ENCODE data around the gene PNMA5. TPM values are rescaled to one million over a fixed set of nuclear protein-coding genes. Genes with fewer than 3 reads are reported as not detected.
"Not testable (repeated sequence)": the region's sequence is repeated elsewhere in the genome, so short reads cannot be mapped to it uniquely, and the experiment has no call there.

The PNMA5 gene
- total and polyA plus RNA-seq, 2 of the 8 experiments (the other 6 are each of a cell fraction or from before 2014, with no cell fraction given) = 0.11 TPM

- H3K27me3 ChIP-seq (replicated peaks in 1 of 4; ENCODE audit: control insufficient read depth in 3 of 4, extremely low read depth in 1 of 4, insufficient read depth in 3 of 4, low read length in 3 of 4); H3K4me2 ChIP-seq (ENCODE audit: insufficient read depth in 1 of 2, low read depth in 2 of 2, low read length in 2 of 2); H2BK20ac ChIP-seq (ENCODE audit: low read length); H2AFZ ChIP-seq (ENCODE audit: low read length); H2BK120ac ChIP-seq (replicated peaks; ENCODE audit: low read depth, low read length); H4K91ac ChIP-seq (replicated peaks; ENCODE audit: insufficient read length, low read length); H3K4me3 ChIP-seq (ENCODE audit: extremely low read depth in 1 of 4, insufficient read depth in 2 of 4, low read depth in 3 of 4, low read length in 4 of 4); H3K23ac ChIP-seq (ENCODE audit: insufficient read length); H4K8ac ChIP-seq (ENCODE audit: extremely low read depth, insufficient read depth, low read length); H2AK5ac ChIP-seq (ENCODE audit: low read depth, low read length); H3K14ac ChIP-seq (ENCODE audit: insufficient read length); H3K79me1 ChIP-seq (ENCODE audit: low read depth, low read length); H3K23me2 ChIP-seq (ENCODE audit: low read depth, low read length); H2BK12ac ChIP-seq (ENCODE audit: low read depth, low read length); H3K18ac ChIP-seq (ENCODE audit: extremely low read depth, low read length); H3K9ac ChIP-seq (replicated peaks in 1 of 4; ENCODE audit: extremely low read depth in 1 of 4, low read depth in 3 of 4, low read length in 3 of 4); H2BK15ac ChIP-seq (ENCODE audit: low read length); H3K4me1 ChIP-seq (replicated peaks in 1 of 4; ENCODE audit: control insufficient read depth in 3 of 4, insufficient read depth in 4 of 4, low read length in 3 of 4); H3K4ac ChIP-seq (replicated peaks; ENCODE audit: insufficient read length, low read depth, low read length); DNase-seq (ENCODE audit: low read depth in 1 of 2, low spot score in 2 of 2); H3K56ac ChIP-seq (replicated peaks; ENCODE audit: insufficient read length, low read depth, low read length); H3K36me3 ChIP-seq (ENCODE audit: control insufficient read depth in 2 of 4, insufficient read depth in 4 of 4, low read length in 3 of 4); FAIRE-seq; H3K9me3 ChIP-seq (ENCODE audit: insufficient read depth in 2 of 2, low read depth in 1 of 2, low read length in 1 of 2); H4K20me1 ChIP-seq (replicated peaks in 1 of 2; ENCODE audit: control insufficient read depth in 1 of 2, insufficient read depth in 2 of 2, low read length in 2 of 2); POLR2A ChIA-PET (ENCODE audit: partially characterized antibody); H4K5ac ChIP-seq (ENCODE audit: insufficient read length, low read depth, low read length); H2BK5ac ChIP-seq (ENCODE audit: low read depth, low read length); H3K27ac ChIP-seq (ENCODE audit: low read depth, low read length); H3K79me2 ChIP-seq (ENCODE audit: control insufficient read depth in 1 of 2, insufficient read depth in 2 of 2, low read length in 2 of 2); CTCF ChIA-PET (ENCODE audit: partially characterized antibody): not testable (repeated sequence)
- WGBS, 2 experiments (ENCODE audit: extremely low coverage in 1 of 2, insufficient coverage in 1 of 2, insufficient read length in 1 of 2, insufficient replicate concordance in 2 of 2, low coverage in 1 of 2, low lambda C conversion rate in 2 of 2, missing lambda C conversion rate in 1 of 2) = 75% methylated on average over 2 of the region's 2 CpGs; no CpG with 5 or more reads in 1 of the 2 experiments
Measured at GRCh38 chrX:153002182-153002581, 8.3 kb upstream of the PNMA5 start.
